H9 (cell line): ENCODE measurements around the gene GSK3A. TPM values are rescaled to one million over a fixed set of nuclear protein-coding genes. Genes with fewer than 3 reads are reported as not detected.

Experiments
- DNase-seq: peaks from one replicate; pipeline ENCODE4 v3.0.0-alpha.2; 2017
- H2AFZ ChIP-seq: one replicate; pipeline ENCODE4 v1.6.1; 2013; ENCODE audit warnings: mild to moderate bottlenecking, low read length, control low read depth, moderate library complexity
- H2AK5ac ChIP-seq: 2 replicates; pipeline ENCODE4 v1.6.1; 2013; ENCODE audit warnings: low read length, control low read depth, mixed read lengths; ENCODE audit not compliant: insufficient read length
- H2BK120ac ChIP-seq: one replicate; pipeline ENCODE4 v1.6.1; 2013; ENCODE audit warnings: low read depth, mild to moderate bottlenecking, low read length, control low read depth, inconsistent platforms; ENCODE audit not compliant: poor library complexity, severe bottlenecking
- H2BK12ac ChIP-seq: 2 replicates; pipeline ENCODE4 v1.6.1; 2013; ENCODE audit warnings: low read length, control low read depth, mixed read lengths, low read depth; ENCODE audit not compliant: insufficient read length
- H2BK15ac ChIP-seq: 2 replicates; pipeline ENCODE4 v1.6.1; 2013; ENCODE audit warnings: low read depth, low read length, control low read depth
- H2BK20ac ChIP-seq: one replicate; pipeline ENCODE4 v1.6.1; 2013; ENCODE audit warnings: low read depth, mild to moderate bottlenecking, low read length, control low read depth, inconsistent platforms; ENCODE audit not compliant: poor library complexity, severe bottlenecking
- H2BK5ac ChIP-seq: 2 replicates; pipeline ENCODE4 v1.6.1; 2013; ENCODE audit warnings: low read length, control low read depth, mixed read lengths; ENCODE audit not compliant: insufficient read length
- H3K14ac ChIP-seq: 2 replicates; pipeline ENCODE4 v1.6.1; 2013; ENCODE audit warnings: low read length, control low read depth; ENCODE audit not compliant: insufficient read depth
- H3K18ac ChIP-seq: 2 replicates; pipeline ENCODE4 v1.6.1; 2013; ENCODE audit warnings: low read depth, mild to moderate bottlenecking, mixed read lengths, low read length, control low read depth; ENCODE audit not compliant: insufficient read length
- H3K23ac ChIP-seq: 2 replicates; pipeline ENCODE4 v1.6.1; 2013; ENCODE audit warnings: low read length, control low read depth, mixed read lengths, low read depth; ENCODE audit not compliant: insufficient read length
- H3K23me2 ChIP-seq: 2 replicates; pipeline ENCODE4 v1.6.1; 2013; ENCODE audit warnings: low read depth, mild to moderate bottlenecking, mixed read lengths, low read length, control low read depth; ENCODE audit not compliant: insufficient read length, poor library complexity, severe bottlenecking
- H3K27ac ChIP-seq: 2 replicates; pipeline ENCODE4 v1.5.1; 2013; ENCODE audit warnings: low read length, control low read depth, mixed read lengths, low read depth; ENCODE audit not compliant: insufficient read length
- H3K27me3 ChIP-seq: 2 replicates; pipeline ENCODE4 v1.6.1; 2013; ENCODE audit warnings: low read length, control low read depth, inconsistent platforms; ENCODE audit not compliant: insufficient read depth
- H3K4ac ChIP-seq: 2 replicates; pipeline ENCODE4 v1.6.1; 2013; ENCODE audit warnings: low read depth, mild to moderate bottlenecking, control low read depth, inconsistent platforms, low read length, moderate library complexity
- H3K4me1 ChIP-seq: 2 replicates; pipeline ENCODE4 v1.6.1; 2013; ENCODE audit warnings: low read length, control low read depth, inconsistent platforms; ENCODE audit not compliant: insufficient read depth
- H3K4me2 ChIP-seq: 2 replicates; pipeline ENCODE4 v1.6.1; 2013; ENCODE audit warnings: low read length, control low read depth, mixed read lengths; ENCODE audit not compliant: insufficient read length, insufficient read depth
- H3K56ac ChIP-seq: 2 replicates; pipeline ENCODE4 v1.6.1; 2013; ENCODE audit warnings: low read depth, mild to moderate bottlenecking, mixed read lengths, low read length, control low read depth; ENCODE audit not compliant: insufficient read length
- H3K79me1 ChIP-seq: 2 replicates; pipeline ENCODE4 v1.6.1; 2013; ENCODE audit warnings: low read depth, mild to moderate bottlenecking, moderate library complexity, low read length, control low read depth, inconsistent platforms; ENCODE audit not compliant: insufficient read depth, poor library complexity, severe bottlenecking
- H3K79me2 ChIP-seq: 2 replicates; pipeline ENCODE4 v1.6.1; 2013; ENCODE audit warnings: low read length, control low read depth, inconsistent platforms; ENCODE audit not compliant: insufficient read depth
- H3K9ac ChIP-seq: 2 replicates; pipeline ENCODE4 v1.6.1; 2013; ENCODE audit warnings: low read length, control low read depth, mixed read lengths; ENCODE audit not compliant: insufficient read length; ENCODE audit errors: extremely low read depth
- H3K9me3 ChIP-seq: one replicate; pipeline ENCODE4 v1.6.1; 2013; ENCODE audit warnings: low read depth, low read length, inconsistent platforms; ENCODE audit not compliant: control insufficient read depth
- H3T11ph ChIP-seq: one replicate; pipeline ENCODE4 v1.6.1; 2013; ENCODE audit warnings: mild to moderate bottlenecking, low read length, control low read depth, inconsistent platforms
- H4K20me1 ChIP-seq: one replicate; pipeline ENCODE4 v1.6.1; 2013; ENCODE audit not compliant: control insufficient read depth, insufficient read length, insufficient read depth
- H4K5ac ChIP-seq: 2 replicates; pipeline ENCODE4 v1.6.1; 2013; ENCODE audit warnings: low read depth, mild to moderate bottlenecking, mixed read lengths, low read length, control low read depth; ENCODE audit not compliant: insufficient read length
- H4K8ac ChIP-seq: replicated peaks from 2 replicates; pipeline ENCODE4 v1.6.1; 2013; ENCODE audit warnings: low read length, control low read depth, mixed read lengths, low read depth; ENCODE audit not compliant: insufficient read length
- H4K91ac ChIP-seq: 2 replicates; pipeline ENCODE4 v1.6.1; 2013; ENCODE audit warnings: low read depth, mild to moderate bottlenecking, moderate library complexity, mixed read lengths, low read length, control low read depth; ENCODE audit not compliant: insufficient read length
- H3K27ac Mint-ChIP-seq, 3 experiments: 2 replicates in 2 of 3; 3 replicates in 1 of 3; pipeline ENCODE4 v1.8.0; 2020 to 2021; ENCODE audit warnings: mixed read lengths in 3 of 3, mild to moderate bottlenecking in 1 of 3, moderate library complexity in 1 of 3
- H3K27me3 Mint-ChIP-seq: 2 replicates; pipeline ENCODE4 v1.8.0; 2021; ENCODE audit warnings: low read depth, mild to moderate bottlenecking, moderate library complexity, mixed read lengths
- H3K36me3 Mint-ChIP-seq, 3 experiments: 2 replicates in 2 of 3; 3 replicates in 1 of 3; pipeline ENCODE4 v1.8.0; 2020 to 2021; ENCODE audit warnings: low read depth in 3 of 3, mixed read lengths in 3 of 3; ENCODE audit not compliant: insufficient read depth in 1 of 3
- H3K4me1 Mint-ChIP-seq, 2 experiments: 2 replicates each; pipeline ENCODE4 v1.8.0; 2020; ENCODE audit warnings: mixed read lengths in 2 of 2
- H3K4me3 Mint-ChIP-seq, 2 experiments: 2 replicates in 1 of 2; 3 replicates in 1 of 2; pipeline ENCODE4 v1.8.0; 2020 to 2021; ENCODE audit warnings: mild to moderate bottlenecking in 2 of 2, mixed read lengths in 2 of 2, moderate library complexity in 1 of 2
- H3K9me3 Mint-ChIP-seq, 2 experiments: 2 replicates in 1 of 2; 3 replicates in 1 of 2; pipeline ENCODE4 v1.8.0; 2020; ENCODE audit warnings: mild to moderate bottlenecking in 2 of 2, mixed read lengths in 2 of 2, moderate library complexity in 1 of 2
- WGBS: extraction: QIAGEN DNeasy Blood & Tissue Kit; methylation state at CpG from one replicate; pipeline ENCODE4 v1.1.7; 2013; ENCODE audit warnings: missing lambda C conversion rate, low lambda C conversion rate, mixed read lengths; ENCODE audit not compliant: insufficient read length; ENCODE audit errors: extremely low coverage; 5-methylcytosine and 5-hydroxymethylcytosine counted together
- total RNA-seq: library from RNA; stranded (reverse); gene quantifications from 2 replicates; pipeline ENCODE4 v1.2.1, GENCODE V29; 2021
- TF ChIP-seq, protein P1 (sequence below): fragments of 200-600 bp; sonication (generic); conservative IDR thresholded peaks from 3 replicates; pipeline ENCODE4 v1.8.0; 2021; ENCODE audit warnings: antibody characterized with exemption, mild to moderate bottlenecking

Gene GSK3A
- total RNA-seq, 1 experiment from 2014 or later: 52.4 TPM

DNA sequence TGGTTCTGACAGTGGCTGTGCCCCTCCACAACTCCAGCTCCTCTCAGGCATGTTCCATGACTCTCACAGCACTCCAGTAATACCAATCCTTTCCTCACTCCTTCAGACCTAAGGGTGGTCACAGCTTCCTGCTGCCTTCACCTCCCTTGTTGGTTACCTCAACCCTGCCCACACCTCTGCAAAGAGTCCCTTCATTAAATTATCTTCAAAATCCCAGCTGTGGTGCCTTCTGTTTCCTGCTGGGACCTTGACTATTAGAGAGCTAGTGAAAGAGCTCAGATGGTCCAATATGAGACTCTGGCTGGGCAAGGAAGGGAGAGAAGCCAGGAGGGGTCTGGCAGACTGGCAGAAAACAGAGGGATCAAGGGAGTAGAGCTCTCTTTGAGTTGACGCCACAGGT is 51.1 kb downstream of the GSK3A start:
- H2BK15ac ChIP-seq: no peak overlapping the region
- H3K23ac ChIP-seq: no peak overlapping the region
- H2BK5ac ChIP-seq: no peak overlapping the region
- H3K4me3 Mint-ChIP-seq: no peak overlapping the region
- H2BK20ac ChIP-seq: no peak overlapping the region
- no peak overlapping the region for H3K27ac ChIP-seq
- peaks cover 6 to 8% of the 10 kb centered on the region in 2 experiments; a peak in 4 of 5 replicates for H3K9me3 Mint-ChIP-seq
- H2BK120ac ChIP-seq: no peak overlapping the region
- H3K4me2 ChIP-seq: no peak overlapping the region
- no peak overlapping the region for H2AK5ac ChIP-seq
- H4K8ac ChIP-seq: no peak overlapping the region
- H3K9me3 ChIP-seq: no peaks in the 10 kb centered on the region
- no peak overlapping the region for H3T11ph ChIP-seq
- H3K4me1 ChIP-seq: no peaks in the 10 kb centered on the region; the same call in 1 of the 2 replicates
- H4K91ac ChIP-seq: no peak overlapping the region
- H2BK12ac ChIP-seq: no peak overlapping the region
- no peak overlapping the region for H2AFZ ChIP-seq
- H3K79me2 ChIP-seq: no peaks in the 10 kb centered on the region
- TF ChIP-seq, protein P1, sequence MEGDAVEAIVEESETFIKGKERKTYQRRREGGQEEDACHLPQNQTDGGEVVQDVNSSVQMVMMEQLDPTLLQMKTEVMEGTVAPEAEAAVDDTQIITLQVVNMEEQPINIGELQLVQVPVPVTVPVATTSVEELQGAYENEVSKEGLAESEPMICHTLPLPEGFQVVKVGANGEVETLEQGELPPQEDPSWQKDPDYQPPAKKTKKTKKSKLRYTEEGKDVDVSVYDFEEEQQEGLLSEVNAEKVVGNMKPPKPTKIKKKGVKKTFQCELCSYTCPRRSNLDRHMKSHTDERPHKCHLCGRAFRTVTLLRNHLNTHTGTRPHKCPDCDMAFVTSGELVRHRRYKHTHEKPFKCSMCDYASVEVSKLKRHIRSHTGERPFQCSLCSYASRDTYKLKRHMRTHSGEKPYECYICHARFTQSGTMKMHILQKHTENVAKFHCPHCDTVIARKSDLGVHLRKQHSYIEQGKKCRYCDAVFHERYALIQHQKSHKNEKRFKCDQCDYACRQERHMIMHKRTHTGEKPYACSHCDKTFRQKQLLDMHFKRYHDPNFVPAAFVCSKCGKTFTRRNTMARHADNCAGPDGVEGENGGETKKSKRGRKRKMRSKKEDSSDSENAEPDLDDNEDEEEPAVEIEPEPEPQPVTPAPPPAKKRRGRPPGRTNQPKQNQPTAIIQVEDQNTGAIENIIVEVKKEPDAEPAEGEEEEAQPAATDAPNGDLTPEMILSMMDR: no peak
- no peak overlapping the region for H3K4ac ChIP-seq
- H3K4me1 Mint-ChIP-seq: peaks cover 0 to 3% of the 10 kb centered on the region in 2 experiments; a peak in 2 of 4 replicates
- no peak overlapping the region for H3K9ac ChIP-seq
- H3K56ac ChIP-seq: no peak overlapping the region
- no peak overlapping the region for H4K5ac ChIP-seq
- no CpG with 5 or more reads among the region's 1 CpG for WGBS
- no peaks in the 10 kb centered on the region for H3K79me1 ChIP-seq
- H3K23me2 ChIP-seq: no peaks in the 10 kb centered on the region
- H3K36me3 Mint-ChIP-seq: peaks cover 5 to 16% (median 10%) of the 10 kb centered on the region in 3 experiments; a peak in 6 of 7 replicates
- H3K27me3 Mint-ChIP-seq: peaks cover 32% of the 10 kb centered on the region
- H3K27me3 ChIP-seq: no peaks in the 10 kb centered on the region
- no peak for DNase-seq
- H4K20me1 ChIP-seq: no peaks in the 10 kb centered on the region
- no peak overlapping the region for H3K27ac Mint-ChIP-seq
- H3K14ac ChIP-seq: no peak overlapping the region
- no peak overlapping the region for H3K18ac ChIP-seq
